ENCODE results near the gene MNX1. TPM values are rescaled to one million over a fixed set of nuclear protein-coding genes. Genes with fewer than 3 reads are reported as not detected.

Gene MNX1
- polyA plus RNA-seq, 1 experiment, result not detected

DNA sequence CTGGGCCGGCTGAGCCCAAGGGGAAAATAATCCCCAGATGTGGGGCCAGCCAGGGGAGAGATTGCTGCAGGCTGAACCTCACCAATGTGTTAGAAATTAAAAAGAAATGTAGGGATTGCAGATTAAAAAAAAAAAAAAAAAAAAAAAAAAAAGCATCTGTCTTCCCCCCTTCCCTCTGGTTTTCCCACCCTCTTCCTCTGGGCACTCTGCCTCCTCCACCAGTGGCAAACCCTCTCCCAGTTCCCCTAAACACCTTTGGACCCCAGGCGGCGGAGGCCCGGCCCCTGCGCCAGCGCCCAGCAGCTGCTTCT lies 7.1 kb downstream of the MNX1 start:
- ChIA-PET POLR2A (no interaction called here), CTCF (no interaction called here)
- DNase-seq (ENCODE audit: low read depth, low spot score), result no peak
- Histone ChIP-seq H3K27me3 (ENCODE audit: control insufficient read depth, insufficient read depth, low read length) (peaks cover 86% of the 10 kb centered on the region), H3K9me3 (ENCODE audit: control insufficient read depth, insufficient read depth, low read length) (peaks cover 16% of the 10 kb centered on the region), H3K4me3 (ENCODE audit: low read depth, low read length) (no peak overlapping the region), H3K27ac (ENCODE audit: low read depth, low read length) (no peak overlapping the region)
- TF ChIP-seq, protein P1, sequence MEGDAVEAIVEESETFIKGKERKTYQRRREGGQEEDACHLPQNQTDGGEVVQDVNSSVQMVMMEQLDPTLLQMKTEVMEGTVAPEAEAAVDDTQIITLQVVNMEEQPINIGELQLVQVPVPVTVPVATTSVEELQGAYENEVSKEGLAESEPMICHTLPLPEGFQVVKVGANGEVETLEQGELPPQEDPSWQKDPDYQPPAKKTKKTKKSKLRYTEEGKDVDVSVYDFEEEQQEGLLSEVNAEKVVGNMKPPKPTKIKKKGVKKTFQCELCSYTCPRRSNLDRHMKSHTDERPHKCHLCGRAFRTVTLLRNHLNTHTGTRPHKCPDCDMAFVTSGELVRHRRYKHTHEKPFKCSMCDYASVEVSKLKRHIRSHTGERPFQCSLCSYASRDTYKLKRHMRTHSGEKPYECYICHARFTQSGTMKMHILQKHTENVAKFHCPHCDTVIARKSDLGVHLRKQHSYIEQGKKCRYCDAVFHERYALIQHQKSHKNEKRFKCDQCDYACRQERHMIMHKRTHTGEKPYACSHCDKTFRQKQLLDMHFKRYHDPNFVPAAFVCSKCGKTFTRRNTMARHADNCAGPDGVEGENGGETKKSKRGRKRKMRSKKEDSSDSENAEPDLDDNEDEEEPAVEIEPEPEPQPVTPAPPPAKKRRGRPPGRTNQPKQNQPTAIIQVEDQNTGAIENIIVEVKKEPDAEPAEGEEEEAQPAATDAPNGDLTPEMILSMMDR (IDR thresholded peaks at IDR 0.05; ENCODE audit: low read depth, low read length), result no peak

DNA sequence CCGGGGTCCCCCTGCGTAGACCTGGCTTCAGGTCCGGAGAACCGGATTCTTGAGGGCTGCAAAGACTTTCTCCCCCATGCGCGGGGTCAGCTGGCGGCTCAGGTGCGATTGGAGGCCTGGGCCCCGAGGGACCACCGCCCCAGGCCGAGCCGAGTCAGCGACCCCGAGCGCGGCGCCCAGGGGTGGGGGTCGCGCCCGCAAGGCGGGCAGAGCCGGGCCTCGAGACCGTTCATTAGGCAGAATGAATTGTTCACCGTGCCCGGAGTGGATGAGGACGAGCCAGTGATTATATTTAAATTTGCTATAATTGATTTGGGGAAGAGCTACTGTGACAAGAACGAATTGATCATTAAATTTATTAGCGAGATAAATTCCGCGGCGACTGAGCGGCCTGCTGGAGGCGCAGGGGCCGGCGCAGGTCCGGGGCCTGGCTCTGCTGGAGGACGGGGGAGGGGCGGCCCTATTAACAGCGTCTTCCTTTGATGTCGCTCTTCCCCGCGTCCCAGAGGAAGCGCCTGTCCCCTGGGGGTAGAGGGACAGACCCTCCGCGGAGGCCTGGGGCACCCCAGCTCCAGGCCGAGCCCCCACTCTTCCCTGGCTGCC lies 7.5 kb downstream of the MNX1 start:
- peaks cover 86% of the 10 kb centered on the region for H3K27me3 ChIP-seq (ENCODE audit: control insufficient read depth, insufficient read depth, low read length)
- no peak overlapping the region for H3K4me3 ChIP-seq (ENCODE audit: low read depth, low read length)
- ChIA-PET CTCF (no interaction called here), POLR2A (no interaction called here)
- TF ChIP-seq, protein P1 (IDR thresholded peaks at IDR 0.05; ENCODE audit: low read depth, low read length), result no peak
- H3K9me3 ChIP-seq (ENCODE audit: control insufficient read depth, insufficient read depth, low read length), result peaks cover 16% of the 10 kb centered on the region
- DNase-seq (ENCODE audit: low read depth, low spot score), result no peak
- H3K27ac ChIP-seq (ENCODE audit: low read depth, low read length), result no peak overlapping the region

DNA sequence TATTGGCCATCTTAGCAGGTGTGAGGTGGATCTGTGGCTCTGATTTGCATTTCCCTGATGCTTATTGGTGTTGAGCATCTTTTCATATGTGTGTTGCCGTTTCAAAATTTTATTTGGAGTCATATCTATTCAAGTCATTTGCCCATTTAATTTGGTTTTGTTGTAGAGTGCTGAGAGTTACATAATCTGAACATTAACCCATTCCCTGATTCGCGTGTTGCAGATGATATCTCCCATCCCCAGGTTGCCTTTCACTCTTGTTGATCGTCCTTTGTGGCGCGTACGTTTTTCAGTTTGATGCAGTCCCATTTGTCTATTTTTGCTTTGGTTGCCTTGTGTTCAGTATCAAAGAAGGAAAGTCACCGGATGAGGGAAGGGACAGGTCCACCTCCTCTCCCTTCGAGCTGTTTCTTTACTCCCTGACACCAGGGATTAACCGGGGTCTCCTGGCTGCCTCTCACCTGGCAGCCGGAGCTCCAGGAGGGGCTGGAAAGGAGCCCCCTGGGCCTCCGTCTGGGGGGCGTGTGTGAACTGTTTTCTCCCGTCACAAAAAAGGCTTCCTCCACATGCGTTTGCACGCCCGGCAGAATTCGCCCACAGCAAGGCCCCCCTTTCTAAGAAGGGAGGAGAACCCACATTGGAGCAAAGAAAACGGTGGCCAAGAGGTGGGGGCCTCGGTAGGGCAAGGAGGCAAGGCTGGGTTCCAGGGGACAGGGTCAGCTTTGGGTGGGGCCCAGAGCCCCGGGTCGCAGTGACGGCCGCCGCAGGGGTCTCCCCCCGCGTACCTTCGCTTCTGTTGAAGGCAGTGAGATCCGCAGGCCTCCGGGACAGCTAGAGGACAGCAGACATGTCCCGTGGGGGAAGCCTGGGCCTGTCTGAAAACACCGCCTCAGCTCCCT lies 8.3 kb downstream of the MNX1 start:
- no peak for DNase-seq (ENCODE audit: low read depth, low spot score)
- POLR2A ChIA-PET, result no interaction called here
- CTCF ChIA-PET, result no interaction called here
- TF ChIP-seq, protein P1 (IDR thresholded peaks at IDR 0.05; ENCODE audit: low read depth, low read length), result no peak
- Histone ChIP-seq H3K27me3 (ENCODE audit: control insufficient read depth, insufficient read depth, low read length) (peaks cover 86% of the 10 kb centered on the region), H3K9me3 (ENCODE audit: control insufficient read depth, insufficient read depth, low read length) (peaks cover 16% of the 10 kb centered on the region), H3K27ac (ENCODE audit: low read depth, low read length) (no peak overlapping the region), H3K4me3 (ENCODE audit: low read depth, low read length) (no peak overlapping the region)

DNA sequence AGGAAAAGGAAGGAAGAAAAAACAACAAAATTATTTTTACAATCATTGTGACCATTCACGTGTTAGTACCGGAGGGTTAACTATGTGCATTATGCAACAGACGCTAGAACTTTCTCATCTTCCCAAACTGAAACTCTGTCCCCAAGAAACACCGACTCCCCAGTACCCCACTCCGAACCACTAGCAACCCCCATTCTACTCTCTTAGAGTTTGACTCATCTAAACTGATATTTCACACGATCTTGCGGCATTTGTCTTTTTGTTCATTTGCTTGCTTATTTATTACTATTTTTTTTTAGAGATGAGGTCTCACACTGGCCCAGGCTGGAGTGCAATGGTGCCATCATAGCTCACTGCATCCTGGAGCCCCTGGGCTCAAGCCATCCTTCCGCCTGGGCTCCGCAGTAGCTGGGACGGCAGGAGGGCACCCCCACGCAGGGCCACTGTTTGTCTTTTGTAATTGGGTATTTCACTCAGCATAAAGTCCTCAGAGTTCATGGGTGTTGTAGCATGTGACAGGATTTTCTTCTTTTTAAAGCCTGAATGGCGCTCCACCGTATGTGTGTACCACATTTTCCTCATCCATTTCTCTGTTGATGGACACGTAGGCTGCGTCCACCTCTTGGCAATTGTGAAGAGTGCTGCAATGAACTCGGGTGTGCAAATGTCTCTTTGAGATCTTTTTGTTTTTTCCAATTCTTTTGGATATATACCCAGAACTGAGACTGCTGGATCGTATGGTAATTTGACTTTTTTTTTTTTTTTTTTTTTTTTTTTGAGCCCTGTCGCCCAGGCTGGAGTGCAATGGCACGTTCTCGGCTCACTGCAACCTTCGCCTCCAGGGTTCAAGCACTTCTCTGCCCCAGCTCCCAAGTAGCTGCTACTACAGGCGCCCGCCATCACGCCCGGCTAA lies 9.5 kb downstream of the MNX1 start:
- CTCF ChIA-PET, result no interaction called here
- H3K9me3 ChIP-seq (ENCODE audit: control insufficient read depth, insufficient read depth, low read length), result peaks cover 16% of the 10 kb centered on the region
- 0 out of 2 replicates have a peak overlapping the region, but pooled peaks have one; percentile 4 for H3K4me3 ChIP-seq (ENCODE audit: low read depth, low read length)
- POLR2A ChIA-PET, result no interaction called here
- peaks cover 75% of the 10 kb centered on the region for H3K27me3 ChIP-seq (ENCODE audit: control insufficient read depth, insufficient read depth, low read length)
- H3K27ac ChIP-seq (ENCODE audit: low read depth, low read length), result no peak overlapping the region
- no peak for DNase-seq (ENCODE audit: low read depth, low spot score)
- TF ChIP-seq, protein P1 (IDR thresholded peaks at IDR 0.05; ENCODE audit: low read depth, low read length), result no peak
